Urothelium cell line (cell line): Measurements from ENCODE around the gene G6PC3.

Experiments
- DNase-seq: peaks from one replicate; pipeline ENCODE4 v3.0.0; 2011; ENCODE audit warnings: low spot score, mixed read lengths
- FAIRE-seq: peaks from 2 replicates; lab custom pipeline; 2011; peaks lifted over from hg19 to GRCh38; lab: Jason Lieb, UNC

G6PC3 gene

DNA sequence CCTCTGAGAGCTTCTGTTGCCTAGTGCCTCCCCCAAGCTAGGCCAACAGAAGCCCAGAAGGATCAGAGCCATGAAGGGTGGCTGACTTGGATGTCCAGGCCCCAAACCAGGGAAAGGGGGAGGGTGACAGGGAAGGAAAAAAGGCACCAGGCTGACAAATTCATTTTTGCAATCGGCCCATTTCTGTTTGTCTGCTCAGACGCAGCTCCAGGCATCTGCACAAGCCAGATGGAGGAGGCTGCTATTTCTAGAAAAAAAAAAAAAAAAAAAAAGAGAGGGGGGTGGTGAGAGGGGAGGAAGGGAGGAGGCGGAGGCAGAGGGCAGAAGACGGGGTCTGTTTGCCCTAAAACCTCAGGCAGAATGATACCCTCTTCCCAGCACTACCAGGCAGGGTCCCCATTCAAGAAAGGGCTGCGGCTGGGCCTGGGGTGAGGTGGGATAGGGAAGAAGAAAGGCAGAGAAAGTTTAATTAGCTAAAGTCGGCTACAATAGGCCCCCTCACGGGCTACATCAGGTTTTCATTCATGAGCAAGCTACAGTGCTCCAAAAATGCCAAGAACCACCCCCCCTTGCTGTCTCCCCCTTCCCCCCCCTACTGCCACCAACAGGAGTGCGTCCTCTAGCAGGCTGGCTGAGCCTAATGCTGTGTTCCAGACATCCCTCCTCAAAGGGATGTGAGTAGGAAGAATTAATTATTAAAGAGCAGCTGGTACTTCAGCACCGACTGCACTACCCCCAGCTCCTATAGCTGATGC is 50.5 kb downstream of the G6PC3 start:
- FAIRE-seq (no peak), DNase-seq (no peak)

DNA sequence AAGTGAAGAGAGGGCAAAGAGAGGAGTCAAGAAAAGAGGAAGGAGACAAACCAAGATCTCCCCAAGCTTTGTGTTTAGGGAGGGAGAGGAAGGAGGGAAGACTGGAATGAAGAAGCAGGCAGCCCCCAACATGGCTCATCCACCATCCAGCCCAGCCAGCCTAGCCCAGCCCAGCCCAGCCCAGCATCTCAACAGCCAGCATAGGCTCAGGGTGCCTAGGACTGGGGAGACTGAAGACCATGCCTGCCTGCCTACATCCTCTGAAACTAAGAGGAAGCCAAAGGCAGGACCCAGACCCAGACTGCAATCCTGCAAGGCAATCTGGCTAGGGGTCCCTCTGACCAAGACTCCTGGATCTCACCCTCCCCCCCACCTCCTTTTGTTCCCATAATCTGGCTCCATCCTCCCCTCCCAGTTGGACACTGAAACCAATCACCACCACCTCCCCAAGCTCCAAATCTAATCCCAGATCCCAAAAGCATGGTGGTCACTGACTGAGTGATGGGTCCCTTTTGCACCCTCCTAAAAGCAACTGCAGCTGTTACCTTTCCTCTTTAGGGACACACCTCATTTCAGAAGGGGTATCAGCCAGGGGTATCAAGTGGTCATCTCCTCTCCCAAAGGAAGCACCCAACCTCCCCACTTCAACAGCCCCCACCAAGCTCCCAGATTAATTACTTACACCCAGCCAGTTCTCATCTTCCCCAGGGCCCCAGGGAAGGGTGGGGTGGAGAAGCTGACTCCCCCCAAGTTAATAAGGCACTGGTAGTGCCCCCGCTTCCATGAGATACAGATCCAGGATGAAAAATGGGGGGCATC is 51.7 kb downstream of the G6PC3 start:
- FAIRE-seq (no peak), DNase-seq (no peak)

DNA sequence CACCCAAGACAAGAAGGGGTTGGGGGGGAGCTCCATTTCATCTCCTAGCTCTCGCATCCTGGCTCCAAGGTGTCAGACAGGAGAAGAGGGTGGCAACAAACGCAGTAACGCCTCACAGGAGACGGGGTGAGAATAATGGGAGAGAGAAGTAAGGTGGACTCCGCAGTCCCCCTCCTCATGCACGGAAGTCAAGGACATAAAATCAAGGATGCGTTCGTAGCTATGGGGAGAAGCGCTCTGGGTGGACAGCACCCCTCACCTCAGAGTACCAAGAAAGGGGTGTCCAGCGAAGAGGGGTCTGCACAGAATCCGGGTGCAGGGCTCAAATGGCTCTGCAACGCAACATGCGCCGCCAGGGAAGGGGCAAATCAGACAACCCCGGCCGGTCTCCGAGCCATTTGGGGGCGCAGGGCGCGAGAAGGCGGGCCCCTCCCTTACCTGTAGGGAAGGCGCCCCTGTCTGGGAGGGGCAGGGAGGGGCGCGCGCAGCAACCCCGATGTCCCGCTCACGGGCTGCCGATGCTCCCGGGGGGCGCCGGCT is 52.4 kb downstream of the G6PC3 start:
- DNase-seq, result no peak
- no peak for FAIRE-seq

DNA sequence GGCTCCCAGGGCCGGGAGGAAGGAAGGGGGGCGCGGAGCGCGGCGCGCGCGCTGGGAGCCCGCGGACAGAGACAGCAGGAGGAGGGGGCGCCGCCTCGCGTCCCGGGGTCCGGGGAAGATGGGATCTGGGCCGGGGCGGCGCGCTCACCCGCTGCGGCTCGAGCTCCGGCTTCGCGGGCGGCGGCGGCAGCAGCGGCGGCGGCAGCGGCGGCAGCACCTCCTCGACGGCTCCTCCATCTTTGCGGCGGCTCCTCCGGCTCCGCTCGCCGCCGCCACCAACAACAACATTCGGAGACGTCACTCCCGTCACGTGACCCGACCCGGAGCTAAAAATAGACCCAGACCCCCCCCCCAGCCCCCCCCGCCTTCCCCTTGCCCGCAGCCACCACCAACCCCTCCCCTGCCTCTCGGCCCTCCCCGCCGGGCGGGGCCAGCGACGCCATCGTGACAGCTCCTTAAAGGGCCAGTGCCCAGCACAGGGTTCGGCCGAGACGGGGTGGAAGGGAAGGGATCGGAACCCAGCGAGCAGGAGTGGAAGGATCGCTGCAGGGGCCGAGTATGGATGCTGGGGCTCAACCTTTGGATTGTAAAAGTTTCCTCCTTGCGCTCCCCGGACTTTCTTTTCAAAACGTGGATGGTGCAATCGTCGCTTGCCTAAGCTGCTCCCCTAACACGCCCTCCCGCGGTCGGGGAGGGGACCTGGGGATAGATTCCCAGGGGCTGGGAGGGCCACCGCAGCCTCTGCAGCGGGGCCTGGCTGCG is 53.0 kb downstream of the G6PC3 start, which contains the start of gene HDAC5:
HDAC5 (minus strand) TSS at position 286 of the 762 bp plus-strand sequence. CDS start 6,126 bp downstream, outside the sequence.
- DNase-seq (peak; percentile 96), FAIRE-seq (peak; percentile 93)

DNA sequence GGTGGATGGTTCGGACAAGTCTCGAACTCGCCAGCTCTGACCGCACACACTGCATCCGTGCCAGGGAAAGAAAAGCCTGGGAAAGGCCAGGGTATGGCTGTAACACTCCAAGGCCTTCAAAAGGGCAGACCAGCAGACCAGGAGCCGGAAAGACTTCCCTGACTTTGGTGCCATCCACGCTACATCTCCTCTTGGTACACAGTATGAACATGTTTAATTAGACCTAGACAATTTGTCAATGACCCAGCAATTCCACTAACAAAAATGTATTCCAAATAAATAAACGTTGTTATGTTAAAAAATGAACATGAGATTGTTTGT is 53.5 kb downstream of the G6PC3 start:
- DNase-seq (no peak), FAIRE-seq (no peak)
